ENCODE data around the gene ARL6IP4.

GRCh38 chr12:122988036-122988435, 7.6 kb downstream of the ARL6IP4 start:
- no peak for TF ChIP-seq POLR2A (IDR thresholded peaks at IDR 0.05; ENCODE audit: low read depth, low read length)
- TF ChIP-seq CTCF (conservative IDR thresholded peaks at IDR 0.05; ENCODE audit: low read depth, low read length), result no peak
- TF ChIP-seq FOS (IDR thresholded peaks at IDR 0.05; ENCODE audit: low read depth, low read length), result no peak
- TF ChIP-seq MXI1 (IDR thresholded peaks at IDR 0.05; ENCODE audit: borderline replicate concordance, low read depth, low read length), result no peak
- no peak for TF ChIP-seq BHLHE40 (IDR thresholded peaks at IDR 0.05; ENCODE audit: low read depth, low read length)
- TF ChIP-seq RAD21 (IDR thresholded peaks at IDR 0.05; ENCODE audit: low read length), result no peak
- TF ChIP-seq RCOR1 (IDR thresholded peaks at IDR 0.05; ENCODE audit: insufficient replicate concordance, low read length), result no peak
- TF ChIP-seq RFX5 (IDR thresholded peaks at IDR 0.05; ENCODE audit: low read depth, low read length), result no peak
- TF ChIP-seq SMC3 (IDR thresholded peaks at IDR 0.05; ENCODE audit: low read depth, low read length), result no peak
- no peak for TF ChIP-seq CEBPB (IDR thresholded peaks at IDR 0.05; ENCODE audit: low read depth, low read length)
- no peak for TF ChIP-seq USF2 (IDR thresholded peaks at IDR 0.05; ENCODE audit: low read depth, low read length)

Data from IMR-90 (cell line).